ENCODE data around the gene EMILIN1. TPM values are rescaled to one million over a fixed set of nuclear protein-coding genes. Genes with fewer than 3 reads are reported as not detected.

Gene EMILIN1
- total RNA-seq = 13.8 and 21.6 TPM in 2 replicates

DNA sequence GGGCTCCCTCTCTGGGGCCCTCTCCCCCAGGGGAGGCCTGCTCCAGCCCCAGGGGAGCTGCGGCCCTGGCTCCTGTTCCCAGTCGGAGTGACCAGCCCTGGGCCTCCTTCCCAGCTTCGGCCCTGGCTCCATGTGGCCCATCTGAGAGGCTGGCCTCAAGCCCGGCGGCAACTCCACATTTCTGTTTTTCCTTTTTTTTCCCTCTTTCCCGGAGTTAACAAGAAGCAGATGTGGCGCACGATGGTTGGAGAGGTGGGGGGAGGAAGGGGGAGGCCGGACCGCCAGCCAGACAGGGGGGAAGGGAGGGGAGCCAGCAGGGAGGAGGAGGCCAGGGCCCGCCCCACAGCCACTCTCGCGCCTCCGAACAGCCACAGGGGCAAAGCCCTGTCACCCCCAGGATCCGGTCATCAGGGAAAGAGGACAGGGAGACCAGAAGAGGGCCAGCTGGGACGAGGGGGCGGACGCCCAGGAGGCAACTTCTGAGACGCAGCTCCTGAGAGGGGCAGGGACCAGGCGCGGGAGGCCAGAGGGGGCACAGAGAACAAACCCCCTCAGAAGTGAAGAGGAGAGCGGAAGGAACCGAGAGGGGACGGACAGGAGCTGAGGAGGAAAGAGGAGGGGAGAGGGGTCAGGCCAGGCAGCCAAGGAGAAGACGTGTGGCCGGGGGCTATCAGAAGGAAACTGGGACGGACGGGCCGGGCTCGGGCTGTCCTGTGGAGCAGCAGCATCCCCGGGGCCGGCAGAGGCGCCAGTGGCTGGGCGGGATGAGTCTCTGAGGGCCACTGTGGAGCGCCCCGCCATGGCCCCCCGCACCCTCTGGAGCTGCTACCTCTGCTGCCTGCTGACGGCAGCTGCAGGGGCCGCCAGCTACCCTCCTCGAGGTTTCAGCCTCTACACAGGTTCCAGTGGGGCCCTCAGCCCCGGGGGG is at the start of gene EMILIN1:
Gene EMILIN1 (plus strand): TSS at position 349 of the 928 bp plus-strand sequence. CDS start 451 bp downstream, at position 800.
- no peak for DNase-seq (ENCODE audit: low read depth, low spot score)

GRCh38 chr2:27029051-27029450 is 49.4 kb upstream of the EMILIN1 start:
- no peak for DNase-seq (ENCODE audit: low read depth, low spot score)

DNA sequence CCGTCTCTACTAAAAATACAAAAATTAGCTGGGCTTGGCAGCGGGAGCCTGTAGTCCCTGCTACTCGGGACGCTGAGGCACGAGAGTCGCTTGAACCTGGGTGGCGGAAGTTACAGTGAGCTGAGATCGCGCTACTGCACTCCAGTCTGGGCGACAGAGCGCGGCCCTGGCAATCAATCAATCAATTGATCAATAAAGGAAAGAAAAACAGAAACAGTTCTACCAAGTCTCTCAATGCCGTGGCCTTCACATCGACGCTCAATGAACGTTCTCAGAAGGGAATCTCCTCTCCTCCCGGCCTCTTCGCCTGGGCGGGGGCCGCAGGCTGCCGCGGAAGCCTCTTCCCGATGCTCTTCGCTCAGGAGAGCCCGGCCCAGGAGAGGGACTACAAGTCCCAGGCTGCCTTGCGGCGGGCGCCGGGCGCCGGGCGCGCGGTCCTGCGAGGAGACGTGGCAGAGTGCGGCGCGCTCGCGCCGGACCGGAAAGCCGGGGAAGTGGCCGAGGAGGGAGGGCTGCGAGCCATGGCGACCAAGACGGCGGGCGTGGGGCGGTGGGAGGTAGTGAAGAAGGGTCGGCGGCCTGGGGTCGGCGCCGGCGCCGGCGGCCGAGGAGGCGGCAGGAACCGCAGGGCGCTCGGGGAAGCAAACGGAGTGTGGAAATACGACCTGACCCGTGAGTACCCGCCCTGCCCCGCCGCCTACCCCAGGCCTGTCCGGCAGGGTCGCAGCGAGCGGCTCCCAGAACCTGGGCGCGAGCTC is 45.7 kb upstream of the EMILIN1 start, which contains the start of gene TMEM214:
Gene TMEM214 (plus strand): TSS at position 471 of the 758 bp plus-strand sequence. CDS start 51 bp downstream, at position 522.
- peak; percentile 67 for DNase-seq (ENCODE audit: low read depth, low spot score)

GRCh38 chr2:27033253-27033852 is 45.1 kb upstream of the EMILIN1 start:
- no peak for DNase-seq (ENCODE audit: low read depth, low spot score)

DNA sequence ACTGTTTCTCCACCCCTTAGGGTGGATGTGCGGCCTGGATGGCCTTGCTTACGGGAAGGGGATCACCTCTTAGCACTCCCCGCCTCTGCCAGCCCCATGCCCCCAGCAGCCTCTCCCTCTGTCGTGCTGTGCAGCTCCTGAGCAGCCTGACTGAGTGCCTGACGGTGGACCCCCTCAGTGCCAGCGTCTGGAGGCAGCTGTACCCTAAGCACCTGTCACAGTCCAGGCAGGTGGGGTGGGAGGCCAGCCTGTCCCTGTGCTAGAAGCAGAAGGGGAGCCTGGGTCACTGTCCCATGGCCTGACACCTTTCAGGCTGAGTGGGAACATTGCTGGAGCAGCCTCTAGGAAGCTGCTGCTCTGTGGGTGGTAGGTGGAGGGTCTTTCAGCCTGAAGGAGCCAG is 40.4 kb upstream of the EMILIN1 start:
- DNase-seq (ENCODE audit: low read depth, low spot score) = no peak

GRCh38 chr2:27038631-27039339 is 39.6 kb upstream of the EMILIN1 start:
- DNase-seq (ENCODE audit: low read depth, low spot score) = no peak

GRCh38 chr2:27039426-27039825 is 39.0 kb upstream of the EMILIN1 start:
- DNase-seq (ENCODE audit: low read depth, low spot score) = no peak

DNA sequence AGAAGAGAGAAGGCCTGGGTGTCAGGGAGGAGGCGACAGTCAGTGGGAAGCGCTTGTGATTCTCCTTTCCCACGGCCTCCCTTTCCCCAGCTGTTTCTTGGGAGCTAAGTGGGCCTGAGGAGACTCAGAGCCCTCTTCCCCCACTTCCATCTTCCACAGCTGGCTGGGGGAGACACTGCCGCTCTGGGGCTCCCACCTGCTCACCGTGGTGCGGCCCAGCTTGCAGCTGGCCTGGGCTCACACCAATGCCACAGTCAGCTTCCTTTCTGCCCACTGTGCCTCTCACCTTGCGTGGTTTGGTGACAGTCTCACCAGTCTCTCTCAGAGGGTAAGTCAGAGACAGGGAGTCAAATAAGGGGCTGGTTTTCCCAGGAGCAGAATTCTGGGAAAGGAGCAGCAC is 38.5 kb upstream of the EMILIN1 start:
- DNase-seq (ENCODE audit: low read depth, low spot score) = no peak

DNA sequence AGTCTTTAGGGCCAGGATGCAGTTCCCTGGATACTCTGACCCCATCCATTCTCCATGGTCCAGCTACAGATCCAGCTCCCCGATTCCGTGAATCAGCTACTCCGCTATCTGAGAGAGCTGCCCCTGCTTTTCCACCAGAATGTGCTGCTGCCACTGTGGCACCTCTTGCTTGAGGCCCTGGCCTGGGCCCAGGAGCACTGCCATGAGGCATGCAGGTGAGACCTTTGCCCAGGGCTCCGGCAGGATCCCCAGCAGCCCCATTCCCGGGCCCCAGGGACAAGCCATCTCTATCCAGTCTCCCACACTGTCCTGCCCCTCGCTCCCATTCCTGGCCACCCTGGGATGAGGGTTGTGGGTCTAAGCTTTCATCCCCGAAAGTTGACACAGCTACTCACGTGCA is 38.1 kb upstream of the EMILIN1 start:
- no peak for DNase-seq (ENCODE audit: low read depth, low spot score)

DNA sequence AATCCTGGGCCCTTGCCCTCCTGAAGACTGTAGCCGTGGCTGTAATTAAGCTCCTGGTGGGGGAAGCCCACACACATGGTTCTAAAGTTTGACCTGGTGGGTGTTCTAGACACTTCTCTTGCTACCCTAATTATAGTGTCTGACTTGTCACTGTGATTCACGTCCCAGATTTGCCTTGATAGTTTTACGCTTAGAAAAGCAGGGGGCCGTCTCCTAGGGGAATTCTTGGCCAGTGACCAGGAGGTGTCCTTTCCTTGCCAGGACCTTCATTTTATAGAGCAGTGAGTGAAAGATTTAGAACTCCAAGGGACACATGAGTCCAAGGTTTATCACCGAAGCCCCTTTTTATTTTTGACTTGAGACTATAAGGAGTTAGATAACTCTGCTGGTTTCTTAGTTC is 36.7 kb upstream of the EMILIN1 start:
- no peak for DNase-seq (ENCODE audit: low read depth, low spot score)

DNA sequence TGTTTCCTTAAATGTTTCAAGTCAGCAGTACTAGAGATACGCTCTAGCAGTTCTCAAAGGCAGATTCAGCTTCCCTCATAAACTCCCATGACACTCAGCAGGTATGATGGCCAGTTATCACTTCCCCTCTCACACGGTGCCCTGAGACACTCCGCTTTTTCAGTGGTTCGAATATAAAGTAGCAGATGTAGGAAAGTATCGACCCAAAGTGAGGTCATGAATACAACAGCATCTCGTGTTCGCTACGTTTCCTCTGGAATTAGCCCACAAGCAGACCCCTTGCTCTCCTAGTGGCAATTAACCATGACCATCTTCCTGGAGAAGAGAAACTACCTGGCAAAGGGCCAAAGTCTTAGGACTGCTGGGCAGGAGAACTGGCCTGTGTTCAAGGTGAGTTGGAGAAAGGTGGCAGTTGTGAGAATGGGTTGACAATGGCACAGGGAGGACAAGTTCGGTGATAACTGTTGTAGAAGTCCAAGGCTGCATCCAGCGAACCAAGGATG is 36.2 kb upstream of the EMILIN1 start:
- no peak for DNase-seq (ENCODE audit: low read depth, low spot score)

DNA sequence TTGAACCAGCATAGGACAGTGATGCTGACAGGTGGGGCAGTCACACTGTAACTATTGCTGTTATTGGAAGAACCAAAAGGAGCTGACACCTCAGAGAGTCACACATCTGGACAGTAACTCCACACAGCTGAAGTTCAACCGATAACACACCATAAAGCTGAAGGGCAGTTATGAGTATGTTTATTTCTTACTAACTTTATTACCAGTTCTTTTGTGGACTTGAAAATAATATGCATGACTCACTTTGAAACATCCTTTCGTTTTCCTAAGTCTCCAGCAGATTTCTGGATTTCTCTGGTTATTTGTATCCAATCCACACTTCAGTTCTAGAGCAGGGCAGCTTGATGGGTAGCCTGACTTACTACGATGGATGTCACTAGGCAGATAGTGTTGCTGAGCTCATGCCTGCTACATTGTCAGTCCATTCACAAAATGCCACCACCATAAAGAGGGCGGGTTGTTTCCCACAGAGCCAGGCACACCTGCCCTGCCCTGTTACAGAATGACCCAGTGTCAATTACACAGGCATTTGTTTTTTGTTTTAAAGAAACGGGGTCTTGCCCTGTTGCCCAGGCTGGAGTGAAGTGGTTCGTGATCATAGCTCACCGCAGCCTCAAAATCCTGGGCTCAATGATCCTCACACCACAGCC is 35.3 kb upstream of the EMILIN1 start:
- DNase-seq (ENCODE audit: low read depth, low spot score) = no peak

GRCh38 chr2:27049422-27050280 is 28.8 kb upstream of the EMILIN1 start:
- no peak for DNase-seq (ENCODE audit: low read depth, low spot score)

GRCh38 chr2:27050281-27050995 is 28.0 kb upstream of the EMILIN1 start:
- peak; percentile 67 for DNase-seq (ENCODE audit: low read depth, low spot score)

- peak; percentile 57 for DNase-seq (ENCODE audit: low read depth, low spot score)
These were observed 27.2 kb upstream of the EMILIN1 start, which contains the start of gene AGBL5 for GRCh38 chr2:27050996-27051901. Gene AGBL5, plus strand, starts transcription at chr2:27051668. Its CDS starts 1,291 bp downstream, at chr2:27052959.

DNA sequence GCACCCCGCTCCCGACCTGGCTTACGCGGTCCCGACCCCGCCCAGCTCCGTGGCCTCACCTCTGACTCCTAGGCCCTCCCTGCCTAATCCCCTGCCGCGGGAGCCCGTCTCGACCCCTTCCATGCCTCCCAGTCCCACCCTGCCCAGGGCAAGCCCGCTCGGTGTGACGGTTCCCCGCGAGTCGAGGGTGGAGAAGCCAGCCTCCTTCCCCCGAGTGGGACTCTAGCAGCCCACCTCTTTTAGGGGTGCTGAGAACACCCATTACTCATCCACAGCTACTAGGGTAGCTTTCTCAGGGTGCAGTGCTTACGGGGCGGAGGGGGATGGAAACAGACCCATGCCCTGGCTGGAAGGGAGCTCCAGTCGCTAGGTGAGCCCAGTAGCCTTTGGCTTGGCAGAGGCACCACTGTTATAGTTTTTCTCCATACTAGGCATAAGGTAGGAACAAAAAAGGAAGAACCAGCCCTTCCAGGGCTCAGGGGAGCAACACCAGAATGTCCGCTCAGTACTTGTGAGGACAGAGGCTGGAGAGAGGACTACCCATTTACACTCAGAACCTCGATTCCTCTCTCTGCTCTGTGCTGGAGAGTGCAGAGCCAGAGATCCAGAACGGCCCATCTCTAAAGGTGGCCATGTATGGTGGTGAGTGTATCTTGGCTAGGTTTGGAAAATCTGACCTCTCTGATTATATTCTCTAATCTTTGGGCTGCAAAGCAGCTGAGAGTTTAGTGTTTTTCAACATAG is 26.3 kb upstream of the EMILIN1 start:
- DNase-seq (ENCODE audit: low read depth, low spot score) = no peak

- DNase-seq (ENCODE audit: low read depth, low spot score) = no peak
These were observed 25.1 kb upstream of the EMILIN1 start for GRCh38 chr2:27053321-27053720.

Data from pulmonary artery endothelial cell (primary cell).